Heart right ventricle (tissue), 16 donors: ENCODE measurements around the gene NEK5. TPM values are rescaled to one million over a fixed set of nuclear protein-coding genes. Genes with fewer than 3 reads are reported as not detected.

Source experiments
- ATAC-seq, 8 donors: fragments of 200-7000 bp; cut with Tn5 transposase; one replicate each; pipeline ENCODE4 v1.9.1; 2020; ENCODE audit warnings: mild to moderate bottlenecking in 8 of 8, moderate library complexity in 8 of 8, moderate number of reproducible peaks in 1 of 8
- DNase-seq, 2 donors: peaks; one replicate each; pipeline ENCODE4 v3.0.0-alpha.2; 2020
- H3K27ac ChIP-seq, 10 donors: fragments of 200-600 bp; sonication (generic) in 2 of 10; one replicate each; pipeline versions ENCODE4 v1.5.0 to v1.8.0; 2020 to 2022; ENCODE audit warnings: mild to moderate bottlenecking in 3 of 10
- H3K27me3 ChIP-seq, 7 donors: fragments of 200-600 bp; one replicate each; pipeline ENCODE4 v1.8.0; 2021 to 2022; ENCODE audit warnings: mild to moderate bottlenecking in 2 of 7
- H3K36me3 ChIP-seq, 9 donors: fragments of 200-600 bp; sonication (generic) in 1 of 9; one replicate each; pipeline versions ENCODE4 v1.5.0 to v1.8.0; 2020 to 2022; ENCODE audit warnings: mild to moderate bottlenecking in 2 of 9
- H3K4me1 ChIP-seq, 9 donors: fragments of 200-600 bp; sonication (generic) in 1 of 9; one replicate each; pipeline versions ENCODE4 v1.5.0 to v1.8.0; 2020 to 2022; ENCODE audit warnings: mild to moderate bottlenecking in 4 of 9
- H3K4me3 ChIP-seq, 10 donors: fragments of 200-600 bp; sonication (generic) in 2 of 10; one replicate each; pipeline versions ENCODE4 v1.5.0 to v1.8.0; 2020 to 2022; ENCODE audit warnings: mild to moderate bottlenecking in 7 of 10, moderate library complexity in 2 of 10
- H3K9me3 ChIP-seq, 11 donors: fragments of 200-600 bp in 10 of 11; sonication (generic) in 2 of 11; one replicate each; pipeline versions ENCODE4 v1.5.0 to v1.8.0; 2013 to 2022; ENCODE audit warnings: mild to moderate bottlenecking in 2 of 11, control low read depth in 1 of 11, moderate library complexity in 1 of 11
- CTCF ChIP-seq, 9 donors: fragments of 200-600 bp; sonication (generic) in 2 of 9; IDR thresholded peaks; one replicate each; pipeline versions ENCODE4 v1.5.0 to v1.8.0; 2021 to 2022; ENCODE audit warnings: antibody characterized with exemption in 9 of 9, mild to moderate bottlenecking in 5 of 9, moderate library complexity in 1 of 9
- WGBS, 2 donors: extraction: QIAGEN DNeasy Blood & Tissue Kit; methylation state at CpG; one replicate each; pipeline ENCODE4 v1.1.7; 2013; ENCODE audit warnings: inconsistent platforms in 1 of 2; 5-methylcytosine and 5-hydroxymethylcytosine counted together
- intact Hi-C, 10 donors: fragments of 100-400 bp; cut with DNase I; formaldehyde crosslinking; loops; one replicate each; pipeline versions ENCODE4 v1.11.1 to v1.14.2; 2022
- polyA plus RNA-seq, 2 donors: library from polyadenylated mRNA; stranded (reverse); fragments of 200-250 nt; gene quantifications; one replicate each; pipeline ENCODE4 v1.2.3, GENCODE V29; 2013
- total RNA-seq, 10 donors: library from RNA; stranded (reverse); fragmentation: NEBNext Ultra II Directional in 3 of 10; extraction: Animal tissue kit (Norgen Biotek cat#: 25700) in 3 of 10; gene quantifications; one replicate each; pipeline versions ENCODE4 v1.2.1 to v1.2.4, GENCODE V29; 2021 to 2023
- donor health status: Arrhythmogenic right ventricular cardiomyopathy.
- donor health status: ischemic (EF 13 %, LVEDD 7.1; RV severe dilation, severe dysfunction).
- donor health status: healthy with polysubstance abuse.
- donor health status: DM: no; HTN: yes; CAD: no.
- donor health status: DM: no; HTN: no; CAD: no.
- donor health status: ischemic (EF 25% LVEDD 6.9; RV normal size, moderate dysfunction).
- donor health status: ischemic (EF 25% LVEDD 5.7; RV mildly dilated, moderate dysfunction).
- donor health status: healthy.
- donor health status: DM: yes; HTN: yes; CAD: no.
- donor health status: Ischemic cardiomyopathy.
- donor health status: ischemic (EF 35%, LVEDD 5.7; RV mildly dilated, moderate dysfunction).
- donor health status: nonischemic (EF 11% LVEDD 7.7; RV severe dilation, severe dysfunction).
- donor health status: DM: yes; HTN: yes; CAD: no.
- donor health status: PGD.
- donor health status: ischemic (EF 29% LVEDD 5.4; RV normal size, mild dysfunction).
- donor health status: nonischemic (EF 23%, LVEDD 6.1; RV moderate dilation, normal function).

NEK5 gene
- total and polyA plus RNA-seq, 12 donors = 0.03 to 0.93 (median 0.25) TPM; not detected in 1

- intact Hi-C loops = no loop called here
- DNase-seq (no peak), ATAC-seq (no peak)
- H3K27ac ChIP-seq = peak overlapping the region in 1 of 10 donors; percentile 67
- TF ChIP-seq CTCF (IDR thresholded peaks at IDR 0.05) = no peak
- no peaks in the 10 kb centered on the region for H3K27me3 ChIP-seq
- peaks cover 0 to 18% (median 0%) of the 10 kb centered on the region in 9 donors for H3K36me3 ChIP-seq
- no peak overlapping the region for H3K4me3 ChIP-seq
- H3K4me1 ChIP-seq = peaks cover 3 to 63% (median 20%) of the 10 kb centered on the region in 9 donors
- H3K9me3 ChIP-seq = no peaks in the 10 kb centered on the region
- 89 to 94% methylated on average over 3 of the region's 3 CpGs for WGBS, 2 donors
Observed at GRCh38 chr13:52161181-52161646, 32.3 kb upstream of the NEK5 start.

DNA sequence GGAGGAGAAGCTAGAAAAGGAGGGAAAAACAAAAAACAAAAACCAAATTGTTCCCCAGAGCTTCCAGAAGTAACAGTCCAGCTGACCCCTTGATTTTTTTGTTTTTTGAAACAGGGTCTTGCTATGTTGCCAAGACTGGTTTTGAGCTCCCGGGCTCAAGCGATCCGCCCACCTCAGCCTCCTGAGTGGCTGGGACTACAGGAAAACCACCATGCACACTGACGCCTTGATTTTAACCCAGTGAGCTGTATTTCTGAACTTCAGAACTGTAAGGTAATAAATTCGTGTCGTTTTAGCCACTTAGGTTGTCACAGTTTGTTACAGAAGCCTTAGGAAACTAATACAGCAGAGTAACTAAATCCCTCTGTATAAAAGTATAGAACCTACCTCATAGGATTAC is 31.6 kb upstream of the NEK5 start:
- intact Hi-C loops = no loop called here
- H3K9me3 ChIP-seq = no peaks in the 10 kb centered on the region
- H3K27ac ChIP-seq = no peak overlapping the region
- DNase-seq (no peak), ATAC-seq (no peak)
- H3K4me1 ChIP-seq = peaks cover 3 to 63% (median 20%) of the 10 kb centered on the region in 9 donors
- peaks cover 0 to 11% (median 0%) of the 10 kb centered on the region in 9 donors for H3K36me3 ChIP-seq
- no peaks in the 10 kb centered on the region for H3K27me3 ChIP-seq
- no peak for TF ChIP-seq CTCF (IDR thresholded peaks at IDR 0.05)
- WGBS, 2 donors = 90 to 93% methylated on average over 6 of the region's 6 CpGs
- H3K4me3 ChIP-seq = no peak overlapping the region

- DNase-seq (no peak), ATAC-seq (no peak)
- no peak for TF ChIP-seq CTCF (IDR thresholded peaks at IDR 0.05)
- Histone ChIP-seq H3K9me3 (no peaks in the 10 kb centered on the region), H3K4me3 (peak overlapping the region in 8 of 10 donors; percentile 67 to 97 (median 92)), H3K4me1 (peaks cover 3 to 63% (median 20%) of the 10 kb centered on the region in 9 donors), H3K27ac (peak overlapping the region in 8 of 10 donors; percentile 88 to 97 (median 94)), H3K27me3 (no peaks in the 10 kb centered on the region), H3K36me3 (peaks cover 0 to 11% (median 0%) of the 10 kb centered on the region in 9 donors)
- WGBS, 2 donors = 97 to 98% methylated on average over 6 of the region's 6 CpGs
- intact Hi-C loops = no loop called here
Observed at GRCh38 chr13:52160053-52160452, 31.2 kb upstream of the NEK5 start.

DNA sequence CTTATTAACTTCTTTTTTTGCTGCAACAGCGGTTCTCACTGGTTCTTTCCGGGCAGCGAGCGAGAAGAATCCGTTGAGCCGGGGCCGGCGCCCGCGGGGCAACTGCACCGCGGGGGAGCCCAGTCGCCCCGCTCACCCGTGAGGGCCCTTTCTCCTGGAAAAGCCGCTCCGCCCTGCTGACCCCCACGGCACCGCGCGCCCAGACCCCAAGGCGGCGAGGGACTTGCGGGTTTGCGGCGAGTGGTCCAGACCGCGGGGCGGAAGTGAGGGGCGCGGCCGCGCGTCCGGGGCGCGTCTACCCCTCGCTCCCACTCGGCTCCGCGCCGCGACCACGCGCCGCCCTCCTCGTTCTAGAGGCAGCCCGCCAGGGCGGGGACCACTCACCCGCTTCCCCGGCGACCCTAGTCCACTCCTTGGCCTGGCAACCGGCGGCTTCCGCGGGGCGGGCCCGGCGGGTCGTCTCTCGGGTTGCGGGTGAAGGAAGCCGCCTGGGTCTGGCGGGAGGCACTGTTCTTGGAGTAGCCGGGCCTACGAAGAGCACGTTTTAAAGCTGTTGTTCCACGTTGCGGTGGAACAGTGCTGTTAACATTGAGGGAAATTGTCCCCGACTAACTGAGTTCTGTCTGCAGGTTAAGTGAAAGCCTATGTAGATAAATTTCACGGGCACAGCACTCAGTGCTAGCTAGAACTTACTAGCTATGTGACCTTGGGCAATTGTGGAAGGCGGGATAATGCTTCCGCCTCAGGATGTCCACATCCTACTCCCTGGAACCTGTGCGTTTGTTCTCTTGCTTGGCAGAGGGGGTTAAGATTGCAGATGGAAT is 30.5 kb upstream of the NEK5 start, which contains the start of gene NEK3:
NEK3 (minus strand) TSS at position 439 of the 824 bp plus-strand sequence. CDS start 3,406 bp downstream, outside the sequence.
- ATAC-seq = peak; percentile 92 to 95 (median 94)
- no peak for TF ChIP-seq CTCF (IDR thresholded peaks at IDR 0.05)
- Histone ChIP-seq H3K27ac (peak within 1 kb of the TSS; percentile 88 to 97 (median 94)), H3K4me1 (peaks cover 3 to 63% (median 20%) of the 10 kb centered on the region in 9 donors), H3K9me3 (no peaks in the 10 kb centered on the region), H3K36me3 (peaks cover 0 to 13% (median 0%) of the 10 kb centered on the region in 9 donors), H3K27me3 (no peaks in the 10 kb centered on the region), H3K4me3 (peak within 1 kb of the TSS; percentile 67 to 100 (median 96))
- intact Hi-C loops = loop anchor here in 3 of 10 donors (2.0 to 10.0 kb wide), 3 partner anchors 35 to 295 kb away; partner anchors contain the start of genes CKAP2 (in 1 of the 3) and VPS36 (in 1 of the 3)
- DNase-seq = peak; percentile 77 to 79
- whole genome bisulfite sequencing, 2 donors = 3% methylated on average over 74 of the region's 74 CpGs
